Activated CD4-positive, CD25-positive, alpha-beta regulatory T cell treated with anti-CD3 and anti-CD28 coated beads, Interleukin-2, amount 50 U/mL, for 16 hours (primary cell): ENCODE data around the gene PCDHA5.

ENCODE experiments used
- DNase-seq: peaks from one replicate; pipeline ENCODE4 v3.0.0-alpha.2; 2020; ENCODE audit warnings: low read depth, low spot score

The PCDHA5 gene

DNA sequence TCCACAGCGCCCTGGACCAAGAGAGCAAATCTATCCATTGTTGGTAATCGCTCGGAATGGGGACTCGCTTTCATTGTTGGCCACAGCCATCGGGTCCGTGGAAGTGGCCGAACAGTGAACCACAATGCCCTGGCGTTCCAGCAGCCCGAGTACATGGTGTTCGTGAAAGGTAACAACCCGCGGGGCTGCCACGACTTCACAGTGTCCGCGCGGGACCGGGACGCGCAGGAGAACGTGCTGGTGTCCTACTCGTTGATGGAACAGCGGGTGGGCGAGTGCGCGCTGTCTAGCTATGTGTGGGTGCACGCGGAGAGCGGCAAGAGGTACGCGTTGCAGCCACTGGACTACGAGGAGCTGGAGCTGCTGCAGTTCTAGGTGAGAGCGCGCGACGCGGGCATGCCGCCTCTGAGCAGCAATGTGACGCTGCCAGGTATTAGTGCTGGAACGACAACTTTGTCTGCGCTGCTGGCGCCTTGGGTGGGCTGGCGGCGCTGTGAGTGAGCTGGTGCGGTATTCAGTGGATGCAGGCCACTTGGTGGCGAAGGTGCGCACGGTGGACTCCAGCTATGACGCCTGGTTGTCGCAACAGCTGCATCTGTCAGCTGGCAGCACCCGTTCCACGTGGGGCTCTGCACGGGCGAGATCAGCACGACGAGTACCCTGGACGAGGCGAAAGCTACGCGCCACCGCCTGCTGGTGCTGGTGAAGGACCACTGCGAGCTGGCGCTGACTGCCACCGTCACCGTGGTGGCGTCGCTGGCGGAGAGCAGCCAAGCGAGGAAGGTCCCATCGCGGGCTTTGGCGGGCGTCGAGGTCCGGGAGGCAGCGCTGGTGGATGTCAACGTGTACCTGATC lies 41.3 kb downstream of the PCDHA5 start:
- no peak for DNase-seq

DNA sequence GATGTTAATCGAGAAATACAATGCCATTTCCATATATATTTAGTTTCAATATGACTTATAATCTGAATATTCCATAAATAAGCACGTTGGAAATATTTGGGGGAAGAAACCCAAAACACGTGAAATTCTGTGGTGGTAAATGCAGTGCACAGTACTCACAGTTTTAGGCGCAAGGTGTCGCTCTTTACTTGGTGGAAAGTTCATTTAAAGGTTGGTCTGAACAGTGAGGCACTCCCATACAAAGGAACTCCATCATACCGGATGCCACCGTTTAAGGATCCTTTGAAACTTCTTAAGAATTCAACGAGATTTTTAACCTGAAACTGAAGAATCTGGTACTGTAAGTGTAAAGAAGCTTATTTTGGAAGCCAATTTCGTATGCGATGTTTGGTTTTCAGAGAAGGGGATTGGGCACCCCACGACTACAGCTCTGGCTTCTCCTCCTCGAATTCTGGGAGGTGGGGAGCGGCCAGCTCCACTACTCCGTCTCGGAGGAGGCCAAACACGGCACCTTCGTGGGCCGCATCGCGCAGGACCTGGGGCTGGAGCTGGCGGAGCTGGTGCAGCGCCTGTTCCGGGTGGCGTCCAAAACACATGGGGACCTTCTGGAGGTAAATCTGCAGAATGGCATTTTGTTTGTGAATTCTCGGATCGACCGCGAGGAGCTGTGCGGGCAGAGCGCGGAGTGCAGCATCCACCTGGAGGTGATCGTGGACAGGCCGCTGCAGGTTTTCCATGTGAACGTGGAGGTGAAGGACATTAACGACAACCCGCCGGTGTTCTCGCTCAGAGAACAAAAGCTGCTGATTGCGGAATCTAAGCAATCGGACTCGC lies 47.5 kb downstream of the PCDHA5 start, which contains the start of gene PCDHA11:
Gene PCDHA11, plus strand, starts transcription at position 237 of the 834 bp plus-strand sequence. Its CDS starts 147 bp downstream, at position 384.
- DNase-seq, result no peak

DNA sequence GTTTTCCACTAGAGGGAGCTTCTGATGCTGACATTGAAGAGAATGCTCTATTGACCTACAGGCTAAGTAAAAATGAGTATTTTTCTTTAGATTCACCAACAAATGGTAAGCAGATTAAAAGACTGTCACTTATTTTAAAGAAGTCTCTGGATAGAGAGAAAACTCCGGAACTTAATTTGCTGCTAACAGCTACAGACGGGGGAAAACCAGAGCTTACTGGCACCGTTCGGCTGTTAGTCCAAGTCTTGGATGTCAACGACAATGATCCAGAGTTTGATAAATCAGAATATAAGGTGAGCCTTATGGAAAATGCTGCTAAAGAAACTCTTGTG lies 48.1 kb downstream of the PCDHA5 start:
- no peak for DNase-seq

DNA sequence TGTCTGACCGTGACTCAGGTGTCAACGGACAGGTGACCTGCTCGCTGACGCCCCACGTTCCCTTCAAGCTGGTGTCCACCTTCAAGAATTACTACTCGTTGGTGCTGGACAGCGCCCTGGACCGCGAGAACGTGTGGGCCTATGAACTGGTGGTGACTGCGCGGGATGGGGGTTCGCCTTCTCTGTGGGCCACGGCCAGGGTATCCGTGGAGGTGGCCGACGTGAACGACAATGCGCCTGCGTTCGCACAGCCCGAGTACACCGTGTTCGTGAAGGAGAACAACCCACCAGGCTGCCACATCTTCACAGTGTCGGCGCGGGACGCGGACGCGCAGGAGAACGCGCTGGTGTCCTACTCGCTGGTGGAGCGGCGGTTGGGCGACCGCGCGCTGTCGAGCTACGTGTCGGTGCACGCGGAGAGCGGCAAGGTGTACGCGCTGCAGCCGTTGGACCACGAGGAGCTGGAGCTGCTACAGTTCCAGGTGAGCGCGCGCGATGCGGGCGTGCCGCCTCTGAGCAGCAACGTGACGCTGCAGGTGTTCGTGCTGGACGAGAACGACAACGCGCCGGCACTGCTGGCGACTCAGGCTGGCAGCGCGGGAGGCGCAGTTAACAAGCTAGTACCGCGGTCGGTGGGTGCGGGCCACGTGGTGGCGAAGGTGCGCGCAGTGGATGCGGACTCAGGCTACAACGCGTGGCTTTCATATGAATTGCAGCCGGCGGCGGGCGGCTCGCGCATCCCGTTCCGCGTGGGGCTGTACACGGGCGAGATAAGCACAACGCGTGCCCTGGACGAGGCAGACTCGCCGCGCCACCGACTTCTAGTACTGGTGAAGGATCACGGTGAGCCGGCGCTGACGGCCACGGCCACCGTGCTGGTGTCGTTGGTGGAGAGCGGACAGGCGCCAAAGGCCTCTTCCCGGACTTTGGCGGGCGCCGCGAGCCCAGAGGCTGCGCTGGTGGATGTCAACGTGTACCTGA lies 49.1 kb downstream of the PCDHA5 start:
- no peak for DNase-seq
